H9 (cell line): ENCODE measurements around the gene PIAS4. TPM values are rescaled to one million over a fixed set of nuclear protein-coding genes. Genes with fewer than 3 reads are reported as not detected.

Source experiments
- DNase-seq: peaks from one replicate; pipeline ENCODE4 v3.0.0-alpha.2; 2017
- H2AFZ ChIP-seq: one replicate; pipeline ENCODE4 v1.6.1; 2013; ENCODE audit warnings: mild to moderate bottlenecking, low read length, control low read depth, moderate library complexity
- H2AK5ac ChIP-seq: 2 replicates; pipeline ENCODE4 v1.6.1; 2013; ENCODE audit warnings: low read length, control low read depth, mixed read lengths; ENCODE audit not compliant: insufficient read length
- H2BK120ac ChIP-seq: one replicate; pipeline ENCODE4 v1.6.1; 2013; ENCODE audit warnings: low read depth, mild to moderate bottlenecking, low read length, control low read depth, inconsistent platforms; ENCODE audit not compliant: poor library complexity, severe bottlenecking
- H2BK12ac ChIP-seq: 2 replicates; pipeline ENCODE4 v1.6.1; 2013; ENCODE audit warnings: low read length, control low read depth, mixed read lengths, low read depth; ENCODE audit not compliant: insufficient read length
- H2BK15ac ChIP-seq: 2 replicates; pipeline ENCODE4 v1.6.1; 2013; ENCODE audit warnings: low read depth, low read length, control low read depth
- H2BK20ac ChIP-seq: one replicate; pipeline ENCODE4 v1.6.1; 2013; ENCODE audit warnings: low read depth, mild to moderate bottlenecking, low read length, control low read depth, inconsistent platforms; ENCODE audit not compliant: poor library complexity, severe bottlenecking
- H2BK5ac ChIP-seq: 2 replicates; pipeline ENCODE4 v1.6.1; 2013; ENCODE audit warnings: low read length, control low read depth, mixed read lengths; ENCODE audit not compliant: insufficient read length
- H3K14ac ChIP-seq: 2 replicates; pipeline ENCODE4 v1.6.1; 2013; ENCODE audit warnings: low read length, control low read depth; ENCODE audit not compliant: insufficient read depth
- H3K18ac ChIP-seq: 2 replicates; pipeline ENCODE4 v1.6.1; 2013; ENCODE audit warnings: low read depth, mild to moderate bottlenecking, mixed read lengths, low read length, control low read depth; ENCODE audit not compliant: insufficient read length
- H3K23ac ChIP-seq: 2 replicates; pipeline ENCODE4 v1.6.1; 2013; ENCODE audit warnings: low read length, control low read depth, mixed read lengths, low read depth; ENCODE audit not compliant: insufficient read length
- H3K23me2 ChIP-seq: 2 replicates; pipeline ENCODE4 v1.6.1; 2013; ENCODE audit warnings: low read depth, mild to moderate bottlenecking, mixed read lengths, low read length, control low read depth; ENCODE audit not compliant: insufficient read length, poor library complexity, severe bottlenecking
- H3K27ac ChIP-seq: 2 replicates; pipeline ENCODE4 v1.5.1; 2013; ENCODE audit warnings: low read length, control low read depth, mixed read lengths, low read depth; ENCODE audit not compliant: insufficient read length
- H3K27me3 ChIP-seq: 2 replicates; pipeline ENCODE4 v1.6.1; 2013; ENCODE audit warnings: low read length, control low read depth, inconsistent platforms; ENCODE audit not compliant: insufficient read depth
- H3K4ac ChIP-seq: 2 replicates; pipeline ENCODE4 v1.6.1; 2013; ENCODE audit warnings: low read depth, mild to moderate bottlenecking, control low read depth, inconsistent platforms, low read length, moderate library complexity
- H3K4me1 ChIP-seq: 2 replicates; pipeline ENCODE4 v1.6.1; 2013; ENCODE audit warnings: low read length, control low read depth, inconsistent platforms; ENCODE audit not compliant: insufficient read depth
- H3K4me2 ChIP-seq: 2 replicates; pipeline ENCODE4 v1.6.1; 2013; ENCODE audit warnings: low read length, control low read depth, mixed read lengths; ENCODE audit not compliant: insufficient read length, insufficient read depth
- H3K56ac ChIP-seq: 2 replicates; pipeline ENCODE4 v1.6.1; 2013; ENCODE audit warnings: low read depth, mild to moderate bottlenecking, mixed read lengths, low read length, control low read depth; ENCODE audit not compliant: insufficient read length
- H3K79me1 ChIP-seq: 2 replicates; pipeline ENCODE4 v1.6.1; 2013; ENCODE audit warnings: low read depth, mild to moderate bottlenecking, moderate library complexity, low read length, control low read depth, inconsistent platforms; ENCODE audit not compliant: insufficient read depth, poor library complexity, severe bottlenecking
- H3K79me2 ChIP-seq: 2 replicates; pipeline ENCODE4 v1.6.1; 2013; ENCODE audit warnings: low read length, control low read depth, inconsistent platforms; ENCODE audit not compliant: insufficient read depth
- H3K9ac ChIP-seq: 2 replicates; pipeline ENCODE4 v1.6.1; 2013; ENCODE audit warnings: low read length, control low read depth, mixed read lengths; ENCODE audit not compliant: insufficient read length; ENCODE audit errors: extremely low read depth
- H3K9me3 ChIP-seq: one replicate; pipeline ENCODE4 v1.6.1; 2013; ENCODE audit warnings: low read depth, low read length, inconsistent platforms; ENCODE audit not compliant: control insufficient read depth
- H3T11ph ChIP-seq: one replicate; pipeline ENCODE4 v1.6.1; 2013; ENCODE audit warnings: mild to moderate bottlenecking, low read length, control low read depth, inconsistent platforms
- H4K20me1 ChIP-seq: one replicate; pipeline ENCODE4 v1.6.1; 2013; ENCODE audit not compliant: control insufficient read depth, insufficient read length, insufficient read depth
- H4K5ac ChIP-seq: 2 replicates; pipeline ENCODE4 v1.6.1; 2013; ENCODE audit warnings: low read depth, mild to moderate bottlenecking, mixed read lengths, low read length, control low read depth; ENCODE audit not compliant: insufficient read length
- H4K8ac ChIP-seq: replicated peaks from 2 replicates; pipeline ENCODE4 v1.6.1; 2013; ENCODE audit warnings: low read length, control low read depth, mixed read lengths, low read depth; ENCODE audit not compliant: insufficient read length
- H4K91ac ChIP-seq: 2 replicates; pipeline ENCODE4 v1.6.1; 2013; ENCODE audit warnings: low read depth, mild to moderate bottlenecking, moderate library complexity, mixed read lengths, low read length, control low read depth; ENCODE audit not compliant: insufficient read length
- H3K27ac Mint-ChIP-seq, 3 experiments: 2 replicates in 2 of 3; 3 replicates in 1 of 3; pipeline ENCODE4 v1.8.0; 2020 to 2021; ENCODE audit warnings: mixed read lengths in 3 of 3, mild to moderate bottlenecking in 1 of 3, moderate library complexity in 1 of 3
- H3K27me3 Mint-ChIP-seq: 2 replicates; pipeline ENCODE4 v1.8.0; 2021; ENCODE audit warnings: low read depth, mild to moderate bottlenecking, moderate library complexity, mixed read lengths
- H3K36me3 Mint-ChIP-seq, 3 experiments: 2 replicates in 2 of 3; 3 replicates in 1 of 3; pipeline ENCODE4 v1.8.0; 2020 to 2021; ENCODE audit warnings: low read depth in 3 of 3, mixed read lengths in 3 of 3; ENCODE audit not compliant: insufficient read depth in 1 of 3
- H3K4me1 Mint-ChIP-seq, 2 experiments: 2 replicates each; pipeline ENCODE4 v1.8.0; 2020; ENCODE audit warnings: mixed read lengths in 2 of 2
- H3K4me3 Mint-ChIP-seq, 2 experiments: 2 replicates in 1 of 2; 3 replicates in 1 of 2; pipeline ENCODE4 v1.8.0; 2020 to 2021; ENCODE audit warnings: mild to moderate bottlenecking in 2 of 2, mixed read lengths in 2 of 2, moderate library complexity in 1 of 2
- H3K9me3 Mint-ChIP-seq, 2 experiments: 2 replicates in 1 of 2; 3 replicates in 1 of 2; pipeline ENCODE4 v1.8.0; 2020; ENCODE audit warnings: mild to moderate bottlenecking in 2 of 2, mixed read lengths in 2 of 2, moderate library complexity in 1 of 2
- WGBS: extraction: QIAGEN DNeasy Blood & Tissue Kit; methylation state at CpG from one replicate; pipeline ENCODE4 v1.1.7; 2013; ENCODE audit warnings: missing lambda C conversion rate, low lambda C conversion rate, mixed read lengths; ENCODE audit not compliant: insufficient read length; ENCODE audit errors: extremely low coverage; 5-methylcytosine and 5-hydroxymethylcytosine counted together
- total RNA-seq: library from RNA; stranded (reverse); gene quantifications from 2 replicates; pipeline ENCODE4 v1.2.1, GENCODE V29; 2021
- TF ChIP-seq, protein P1 (sequence below): fragments of 200-600 bp; sonication (generic); conservative IDR thresholded peaks from 3 replicates; pipeline ENCODE4 v1.8.0; 2021; ENCODE audit warnings: antibody characterized with exemption, mild to moderate bottlenecking

The PIAS4 gene
- total RNA-seq, 1 experiment from 2014 or later: 52.0 TPM

DNA sequence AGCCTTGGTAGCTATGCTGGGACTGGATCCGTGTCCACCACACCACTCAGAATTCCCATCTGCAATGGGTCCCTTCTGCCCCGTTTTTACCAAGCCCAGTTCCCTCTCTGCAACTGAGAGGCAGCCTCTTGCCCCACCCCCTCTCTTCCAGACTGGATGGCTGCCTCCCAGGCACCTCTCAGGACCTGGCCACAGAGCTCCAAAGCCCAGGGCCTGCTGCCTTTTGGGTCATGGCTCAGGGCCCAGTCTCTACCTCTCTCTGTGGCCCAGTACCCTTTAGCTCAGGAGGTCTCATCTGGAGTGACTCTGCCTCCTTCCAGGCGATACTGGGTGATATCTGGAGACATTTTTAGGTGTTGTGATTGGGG is 69.5 kb downstream of the PIAS4 start:
- Histone ChIP-seq H2AK5ac (no peak overlapping the region), H4K91ac (no peak overlapping the region), H4K8ac (no peak overlapping the region), H3K23ac (no peak overlapping the region), H3K9me3 (no peaks in the 10 kb centered on the region), H3K23me2 (peaks cover 4% of the 10 kb centered on the region), H3K79me1 (no peaks in the 10 kb centered on the region), H4K5ac (no peak overlapping the region), H3K79me2 (no peaks in the 10 kb centered on the region), H3K4me1 (peaks cover 5% of the 10 kb centered on the region; the same call in 1 of the 2 replicates), H3K4ac (no peak overlapping the region), H3K4me2 (no peak overlapping the region), H3K9ac (no peak overlapping the region), H3K27me3 (no peaks in the 10 kb centered on the region), H2BK120ac (no peak overlapping the region), H2AFZ (no peak overlapping the region), H3T11ph (no peak overlapping the region), H3K14ac (no peak overlapping the region), H2BK15ac (no peak overlapping the region), H3K27ac (no peak overlapping the region), H3K18ac (no peak overlapping the region), H2BK12ac (no peak overlapping the region), H2BK20ac (no peak overlapping the region), H4K20me1 (no peaks in the 10 kb centered on the region), H2BK5ac (no peak overlapping the region), H3K56ac (no peak overlapping the region)
- WGBS: no CpG with 5 or more reads among the region's 3 CpGs
- Mint-ChIP-seq H3K27me3 (peaks cover 11% of the 10 kb centered on the region), H3K4me1 (peaks cover 8 to 24% of the 10 kb centered on the region in 2 experiments), H3K36me3 (no peaks in the 10 kb centered on the region), H3K4me3 (no peak overlapping the region), H3K27ac (no peak overlapping the region), H3K9me3 (no peaks in the 10 kb centered on the region; a peak in 2 of 5 replicates)
- no peak for DNase-seq
- TF ChIP-seq, protein P1, sequence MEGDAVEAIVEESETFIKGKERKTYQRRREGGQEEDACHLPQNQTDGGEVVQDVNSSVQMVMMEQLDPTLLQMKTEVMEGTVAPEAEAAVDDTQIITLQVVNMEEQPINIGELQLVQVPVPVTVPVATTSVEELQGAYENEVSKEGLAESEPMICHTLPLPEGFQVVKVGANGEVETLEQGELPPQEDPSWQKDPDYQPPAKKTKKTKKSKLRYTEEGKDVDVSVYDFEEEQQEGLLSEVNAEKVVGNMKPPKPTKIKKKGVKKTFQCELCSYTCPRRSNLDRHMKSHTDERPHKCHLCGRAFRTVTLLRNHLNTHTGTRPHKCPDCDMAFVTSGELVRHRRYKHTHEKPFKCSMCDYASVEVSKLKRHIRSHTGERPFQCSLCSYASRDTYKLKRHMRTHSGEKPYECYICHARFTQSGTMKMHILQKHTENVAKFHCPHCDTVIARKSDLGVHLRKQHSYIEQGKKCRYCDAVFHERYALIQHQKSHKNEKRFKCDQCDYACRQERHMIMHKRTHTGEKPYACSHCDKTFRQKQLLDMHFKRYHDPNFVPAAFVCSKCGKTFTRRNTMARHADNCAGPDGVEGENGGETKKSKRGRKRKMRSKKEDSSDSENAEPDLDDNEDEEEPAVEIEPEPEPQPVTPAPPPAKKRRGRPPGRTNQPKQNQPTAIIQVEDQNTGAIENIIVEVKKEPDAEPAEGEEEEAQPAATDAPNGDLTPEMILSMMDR: no peak
